Bronchial epithelial cell (primary cell): ENCODE data around the gene PIM3. TPM values are rescaled to one million over a fixed set of nuclear protein-coding genes. Genes with fewer than 3 reads are reported as not detected.

ENCODE experiments used
- DNase-seq: peaks from one replicate; pipeline ENCODE4 v3.0.0-alpha.2; 2010; ENCODE audit warnings: low read depth
- FAIRE-seq: peaks from 2 replicates; lab custom pipeline; 2011; peaks lifted over from hg19 to GRCh38; lab: Jason Lieb, UNC
- H3K27me3 ChIP-seq: 2 replicates; pipeline ENCODE4 v1.5.1; 2011; ENCODE audit warnings: low read length; ENCODE audit not compliant: control insufficient read depth, insufficient read depth
- H3K36me3 ChIP-seq: 2 replicates; pipeline ENCODE4 v1.5.1; 2011; ENCODE audit warnings: low read length; ENCODE audit not compliant: control insufficient read depth, insufficient read depth
- H3K4me3 ChIP-seq: 2 replicates; pipeline ENCODE4 v1.5.1; 2011; ENCODE audit warnings: mild to moderate bottlenecking, low read depth, low read length, control low read depth
- total RNA-seq: library from RNA; depleted of rRNA; stranded (reverse); fragments of >200 nt; gene quantifications from 2 replicates; pipeline ENCODE4 v1.2.1, GENCODE V29; 2014
- TF ChIP-seq, protein P1 (sequence below): IDR thresholded peaks from 2 replicates; pipeline ENCODE4 v1.5.1; 2011; ENCODE audit warnings: mild to moderate bottlenecking, moderate library complexity, low read length, control low read depth, inconsistent platforms; ENCODE audit not compliant: insufficient read depth, severe bottlenecking

Gene PIM3
- total RNA-seq, 1 donor from 2014 or later = 67.1 TPM

GRCh38 chr22:50007057-50007511, 46.5 kb downstream of the PIM3 start:
- H3K36me3 ChIP-seq = no peaks in the 10 kb centered on the region
- TF ChIP-seq, protein P1, sequence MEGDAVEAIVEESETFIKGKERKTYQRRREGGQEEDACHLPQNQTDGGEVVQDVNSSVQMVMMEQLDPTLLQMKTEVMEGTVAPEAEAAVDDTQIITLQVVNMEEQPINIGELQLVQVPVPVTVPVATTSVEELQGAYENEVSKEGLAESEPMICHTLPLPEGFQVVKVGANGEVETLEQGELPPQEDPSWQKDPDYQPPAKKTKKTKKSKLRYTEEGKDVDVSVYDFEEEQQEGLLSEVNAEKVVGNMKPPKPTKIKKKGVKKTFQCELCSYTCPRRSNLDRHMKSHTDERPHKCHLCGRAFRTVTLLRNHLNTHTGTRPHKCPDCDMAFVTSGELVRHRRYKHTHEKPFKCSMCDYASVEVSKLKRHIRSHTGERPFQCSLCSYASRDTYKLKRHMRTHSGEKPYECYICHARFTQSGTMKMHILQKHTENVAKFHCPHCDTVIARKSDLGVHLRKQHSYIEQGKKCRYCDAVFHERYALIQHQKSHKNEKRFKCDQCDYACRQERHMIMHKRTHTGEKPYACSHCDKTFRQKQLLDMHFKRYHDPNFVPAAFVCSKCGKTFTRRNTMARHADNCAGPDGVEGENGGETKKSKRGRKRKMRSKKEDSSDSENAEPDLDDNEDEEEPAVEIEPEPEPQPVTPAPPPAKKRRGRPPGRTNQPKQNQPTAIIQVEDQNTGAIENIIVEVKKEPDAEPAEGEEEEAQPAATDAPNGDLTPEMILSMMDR = no peak
- H3K4me3 ChIP-seq = no peak overlapping the region
- peaks cover 12% of the 10 kb centered on the region for H3K27me3 ChIP-seq
- DNase-seq (no peak), FAIRE-seq (no peak)

- DNase-seq (no peak), FAIRE-seq (no peak)
- TF ChIP-seq, protein P1 = no peak
- Histone ChIP-seq H3K27me3 (peaks cover 17% of the 10 kb centered on the region), H3K4me3 (no peak overlapping the region), H3K36me3 (no peaks in the 10 kb centered on the region)
Measured at GRCh38 chr22:50008151-50009040, 47.8 kb downstream of the PIM3 start.

- DNase-seq (no peak), FAIRE-seq (no peak)
- peaks cover 21% of the 10 kb centered on the region for H3K27me3 ChIP-seq
- H3K4me3 ChIP-seq = no peak overlapping the region
- TF ChIP-seq, protein P1 = no peak
- H3K36me3 ChIP-seq = no peaks in the 10 kb centered on the region
Measured at GRCh38 chr22:50009251-50009650, 48.7 kb downstream of the PIM3 start.

DNA sequence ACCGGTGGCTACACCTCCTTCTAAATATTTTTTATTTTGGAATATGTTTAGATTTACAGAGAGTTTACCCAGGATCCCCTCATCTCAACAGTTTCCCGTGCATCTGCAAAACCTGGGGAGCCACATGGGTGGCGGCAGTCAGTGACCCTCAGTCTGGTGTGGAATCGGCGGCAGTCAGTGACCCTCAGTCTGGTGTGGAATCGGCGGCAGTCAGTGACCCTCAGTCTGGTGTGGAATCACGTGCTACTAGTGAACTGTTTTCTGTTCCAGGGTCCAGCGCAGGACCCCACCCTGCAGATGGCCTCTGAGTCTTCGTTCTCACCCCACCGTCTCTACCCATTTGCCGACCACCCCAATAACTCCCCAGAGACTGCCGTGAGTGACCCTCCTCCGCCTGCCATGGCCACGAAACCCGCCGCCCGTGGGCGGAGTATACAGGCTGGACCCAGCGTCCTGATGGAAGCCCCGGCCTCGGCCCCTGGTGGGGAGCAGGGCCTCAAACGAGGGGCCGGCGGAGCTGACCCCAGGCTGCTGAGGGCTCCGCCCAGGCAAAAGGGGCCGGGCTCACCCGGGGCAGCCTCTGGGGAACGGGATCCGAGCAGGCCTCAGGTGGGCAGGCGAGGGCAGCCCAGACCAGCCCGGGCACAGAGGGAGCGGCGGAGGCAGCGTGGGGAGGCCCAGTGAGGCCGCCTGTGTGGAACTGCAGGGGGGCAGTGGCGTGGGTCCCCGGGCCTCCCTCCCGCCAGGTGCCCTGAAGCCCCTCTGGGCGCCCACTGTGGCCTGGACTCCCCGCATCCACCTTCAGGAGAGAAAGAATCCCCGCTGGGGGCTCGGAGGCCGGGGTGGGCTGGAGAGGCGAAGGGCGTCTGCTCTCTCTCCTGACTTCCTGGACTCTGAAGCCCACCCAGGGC, 49.4 kb downstream of the PIM3 start:
- no peaks in the 10 kb centered on the region for H3K36me3 ChIP-seq
- DNase-seq = no peak
- no peak overlapping the region for H3K4me3 ChIP-seq
- peaks cover 26% of the 10 kb centered on the region for H3K27me3 ChIP-seq
- TF ChIP-seq, protein P1 = no peak
- FAIRE-seq = peak; percentile 88

DNA sequence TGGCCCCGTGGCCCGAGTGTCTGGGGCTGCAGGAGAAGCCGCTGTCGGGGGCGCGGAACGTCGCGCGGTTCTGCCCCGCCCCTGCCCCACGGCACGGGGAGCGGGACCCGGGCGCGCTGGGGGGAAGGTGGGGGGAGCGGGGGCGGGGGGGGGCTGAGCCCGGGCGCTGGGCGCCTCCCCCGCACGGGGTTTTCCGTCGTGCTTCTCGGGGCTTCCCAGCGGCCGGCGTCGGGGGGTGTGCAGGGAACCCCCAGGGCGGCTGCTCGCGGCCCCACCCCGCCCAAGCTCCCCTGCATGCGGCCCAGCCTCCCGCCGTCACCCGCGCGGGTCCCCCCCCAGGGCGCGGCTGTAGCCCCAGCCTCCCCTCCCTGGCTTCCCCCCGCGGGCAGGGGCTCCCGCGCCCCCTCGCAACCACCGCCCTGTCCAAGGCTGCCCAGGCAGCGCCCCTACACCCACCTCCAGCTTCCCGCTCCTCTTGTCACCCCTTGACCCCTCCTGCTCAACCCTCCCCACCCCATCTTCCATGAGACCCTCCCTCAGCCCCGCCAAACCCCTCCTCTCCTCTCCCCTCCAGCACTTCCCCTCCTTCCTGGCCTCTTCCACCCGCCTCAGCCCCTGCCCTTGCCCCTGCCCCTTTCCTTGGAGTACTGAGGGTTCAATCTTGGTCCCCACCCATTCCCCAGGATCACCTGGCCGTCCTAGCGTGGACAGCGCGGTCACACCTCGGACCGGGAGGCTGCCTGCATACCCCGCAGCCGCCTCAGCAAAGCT, 50.3 kb downstream of the PIM3 start:
- H3K27me3 ChIP-seq = peaks cover 26% of the 10 kb centered on the region
- no peak for FAIRE-seq
- TF ChIP-seq, protein P1 = no peak
- H3K36me3 ChIP-seq = no peaks in the 10 kb centered on the region
- no peak overlapping the region for H3K4me3 ChIP-seq
- no peak for DNase-seq
